ENCODE measurements around the gene PLEKHJ1. TPM values are rescaled to one million over a fixed set of nuclear protein-coding genes. Genes with fewer than 3 reads are reported as not detected.

The PLEKHJ1 gene
- total and polyA plus RNA-seq, 8 donors, result 34.3 to 101 (median 43.7) TPM

- H3K4me3 ChIP-seq, result no peak overlapping the region
- TF ChIP-seq, protein P1, sequence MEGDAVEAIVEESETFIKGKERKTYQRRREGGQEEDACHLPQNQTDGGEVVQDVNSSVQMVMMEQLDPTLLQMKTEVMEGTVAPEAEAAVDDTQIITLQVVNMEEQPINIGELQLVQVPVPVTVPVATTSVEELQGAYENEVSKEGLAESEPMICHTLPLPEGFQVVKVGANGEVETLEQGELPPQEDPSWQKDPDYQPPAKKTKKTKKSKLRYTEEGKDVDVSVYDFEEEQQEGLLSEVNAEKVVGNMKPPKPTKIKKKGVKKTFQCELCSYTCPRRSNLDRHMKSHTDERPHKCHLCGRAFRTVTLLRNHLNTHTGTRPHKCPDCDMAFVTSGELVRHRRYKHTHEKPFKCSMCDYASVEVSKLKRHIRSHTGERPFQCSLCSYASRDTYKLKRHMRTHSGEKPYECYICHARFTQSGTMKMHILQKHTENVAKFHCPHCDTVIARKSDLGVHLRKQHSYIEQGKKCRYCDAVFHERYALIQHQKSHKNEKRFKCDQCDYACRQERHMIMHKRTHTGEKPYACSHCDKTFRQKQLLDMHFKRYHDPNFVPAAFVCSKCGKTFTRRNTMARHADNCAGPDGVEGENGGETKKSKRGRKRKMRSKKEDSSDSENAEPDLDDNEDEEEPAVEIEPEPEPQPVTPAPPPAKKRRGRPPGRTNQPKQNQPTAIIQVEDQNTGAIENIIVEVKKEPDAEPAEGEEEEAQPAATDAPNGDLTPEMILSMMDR (IDR thresholded peaks at IDR 0.05), result no peak
- H3K9me3 ChIP-seq, result no peaks in the 10 kb centered on the region
- H3K27ac ChIP-seq, result no peak overlapping the region
- intact Hi-C loops (cut with DNase I), result no loop called here
- peaks cover 4 to 42% (median 42%) of the 10 kb centered on the region in 3 donors for H3K36me3 ChIP-seq
- no peaks in the 10 kb centered on the region for H3K4me1 ChIP-seq
- H3K27me3 ChIP-seq, result peaks cover 0 to 6% (median 0%) of the 10 kb centered on the region in 4 donors
- no peak for ATAC-seq
- no peak for FAIRE-seq
- WGBS, 2 donors, result 84 to 85% methylated on average over 18 to 21 of the region's 21 CpGs
- DNase-seq, result peak in 3 of 6 donors; percentile 31 to 73 (median 57)
Measured at GRCh38 chr19:2248136-2249009, 12.2 kb upstream of the PLEKHJ1 start.

GRCh38 chr19:2247433-2248101 lies 11.4 kb upstream of the PLEKHJ1 start:
- intact Hi-C loops (cut with DNase I), result no loop called here
- DNase-seq (peak in 2 of 6 donors; percentile 49 to 80), ATAC-seq (no peak), FAIRE-seq (no peak)
- no peaks in the 10 kb centered on the region for H3K9me3 ChIP-seq
- TF ChIP-seq, protein P1 (IDR thresholded peaks at IDR 0.05), result no peak
- H3K4me1 ChIP-seq, result no peaks in the 10 kb centered on the region
- H3K27ac ChIP-seq, result peak overlapping the region in 1 of 4 donors; percentile 75
- H3K4me3 ChIP-seq, result no peak overlapping the region
- 92 to 96% methylated on average over 17 to 28 of the region's 28 CpGs for WGBS, 2 donors
- peaks cover 4 to 45% (median 44%) of the 10 kb centered on the region in 3 donors for H3K36me3 ChIP-seq
- H3K27me3 ChIP-seq, result peaks cover 0 to 6% (median 0%) of the 10 kb centered on the region in 4 donors

DNA sequence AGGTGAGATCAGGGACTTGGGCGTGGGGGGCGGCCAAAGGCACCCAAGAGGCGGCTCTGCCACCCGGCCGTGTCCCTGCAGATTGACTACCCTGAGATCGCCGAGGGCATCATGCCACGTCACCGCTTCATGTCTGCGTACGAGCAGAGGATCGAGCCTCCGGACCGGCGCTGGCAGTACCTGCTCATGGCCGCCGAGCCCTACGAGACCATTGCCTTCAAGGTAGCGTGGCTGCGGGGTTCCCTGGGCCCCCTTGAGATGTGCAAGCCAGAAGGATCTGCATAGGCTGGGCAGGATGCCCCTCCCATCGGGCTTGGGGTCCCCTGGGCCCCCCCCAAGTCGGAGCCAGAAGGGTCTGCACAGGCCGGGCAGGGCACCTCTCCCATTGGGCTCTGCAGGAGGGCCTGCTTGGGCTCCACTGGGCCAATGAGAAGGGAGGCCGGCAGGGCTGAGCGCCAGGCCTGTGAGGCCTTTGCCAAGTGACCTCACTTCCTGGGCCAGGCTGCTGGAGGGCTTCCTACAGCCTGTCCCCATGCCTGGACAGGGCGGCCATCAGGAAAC lies 10.8 kb upstream of the PLEKHJ1 start:
- no peak overlapping the region for H3K4me3 ChIP-seq
- ATAC-seq (peak; percentile 44 to 73 (median 57)), DNase-seq (peak in 4 of 6 donors; percentile 56 to 84 (median 70)), FAIRE-seq (no peak)
- peaks cover 0 to 3% (median 0%) of the 10 kb centered on the region in 3 donors for H3K4me1 ChIP-seq
- 84 to 85% methylated on average over 26 of the region's 26 CpGs for WGBS, 2 donors
- no peaks in the 10 kb centered on the region for H3K9me3 ChIP-seq
- H3K27ac ChIP-seq, result peak overlapping the region in 1 of 4 donors; percentile 75
- intact Hi-C loops (cut with DNase I), result no loop called here
- TF ChIP-seq, protein P1 (IDR thresholded peaks at IDR 0.05), result no peak
- peaks cover 4 to 45% (median 44%) of the 10 kb centered on the region in 3 donors for H3K36me3 ChIP-seq
- H3K27me3 ChIP-seq, result peaks cover 0 to 4% (median 0%) of the 10 kb centered on the region in 4 donors

DNA sequence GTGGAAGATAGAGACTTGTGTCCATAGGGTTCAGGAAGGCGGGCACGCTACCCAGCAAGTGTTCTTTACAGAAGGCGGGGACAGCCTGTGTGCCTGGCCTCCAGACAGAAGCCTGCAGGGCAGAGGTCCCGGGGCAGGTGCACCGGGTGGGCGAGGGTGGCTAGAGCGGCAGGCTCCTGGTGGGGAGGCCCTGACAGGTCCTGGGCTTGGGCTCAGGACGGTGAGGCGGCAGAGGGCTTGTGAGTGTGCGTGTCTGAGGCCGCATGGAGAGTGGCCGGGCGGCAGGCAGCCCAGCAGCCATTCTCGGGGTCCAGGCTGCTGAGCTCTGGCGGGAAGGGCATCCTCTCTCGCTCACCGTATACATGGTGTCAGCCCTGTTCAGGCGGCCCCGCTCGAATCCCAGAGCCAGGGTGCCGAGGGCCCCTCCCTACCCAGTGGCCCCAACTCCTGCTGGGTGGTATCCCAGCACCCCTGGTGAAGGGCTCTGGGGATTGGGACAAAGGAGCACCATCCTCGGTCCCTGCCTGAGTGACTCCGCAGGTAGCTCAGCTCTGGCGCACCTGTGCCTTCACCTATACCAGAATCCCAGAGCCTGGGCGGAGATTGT lies 10.0 kb upstream of the PLEKHJ1 start:
- H3K36me3 ChIP-seq, result peaks cover 4 to 45% (median 44%) of the 10 kb centered on the region in 3 donors
- intact Hi-C loops (cut with DNase I), result no loop called here
- no peak overlapping the region for H3K4me3 ChIP-seq
- no peaks in the 10 kb centered on the region for H3K27me3 ChIP-seq
- H3K4me1 ChIP-seq, result peaks cover 0 to 5% (median 5%) of the 10 kb centered on the region in 3 donors
- TF ChIP-seq, protein P1 (IDR thresholded peaks at IDR 0.05), result no peak
- ATAC-seq (no peak), DNase-seq (peak in 2 of 6 donors; percentile 28 to 80), FAIRE-seq (no peak)
- H3K27ac ChIP-seq, result no peak overlapping the region
- H3K9me3 ChIP-seq, result no peaks in the 10 kb centered on the region
- 92 to 93% methylated on average over 25 of the region's 25 CpGs for WGBS, 2 donors

All from pancreas (tissue), 10 donors.